Brain microvascular endothelial cell (primary cell): ENCODE measurements around the gene MARK3.
A peak's percentile ranks its signal among the peaks of the same experiment; 100 is the strongest.

Experiments used
- DNase-seq: peaks from one replicate; pipeline ENCODE4 v3.0.0-alpha.2; 2020
- H3K27ac ChIP-seq: fragments of 250-450 bp; sonication (Bioruptor Pico); 2 replicates; pipeline ENCODE4 v1.5.1; 2020; ENCODE audit warnings: mild to moderate bottlenecking, moderate library complexity
- H3K27me3 ChIP-seq: fragments of 250-450 bp; sonication (Bioruptor Pico); replicated peaks from 2 replicates; pipeline ENCODE4 v1.5.1; 2020; ENCODE audit warnings: mild to moderate bottlenecking
- H3K36me3 ChIP-seq: fragments of 250-450 bp; sonication (Bioruptor Pico); replicated peaks from 2 replicates; pipeline ENCODE4 v1.5.1; 2020; ENCODE audit warnings: mild to moderate bottlenecking
- H3K4me3 ChIP-seq: 2 replicates; pipeline ENCODE4 v1.5.1; 2011; ENCODE audit warnings: low read depth, mild to moderate bottlenecking, control low read depth, low read length, moderate library complexity
- CTCF ChIP-seq: IDR thresholded peaks from 2 replicates; pipeline ENCODE4 v1.5.1; 2011; ENCODE audit warnings: low read depth, mild to moderate bottlenecking, moderate library complexity, low read length, control low read depth, inconsistent platforms; ENCODE audit errors: missing control alignments
- in situ Hi-C: cut with HindIII; loops from 2 replicates; pipeline ENCODE4 v1.10.0; 2017; ENCODE audit warnings: low sequenced_read_pairs, low pct_ligation_motif_present

Gene MARK3

GRCh38 chr14:103449634-103450161 lies 64.5 kb downstream of the MARK3 start:
- in situ Hi-C loops, result no loop called here
- no peak for TF ChIP-seq CTCF
- Histone ChIP-seq H3K36me3 (peaks cover 8% of the 10 kb centered on the region), H3K27me3 (no peaks in the 10 kb centered on the region), H3K4me3 (no peak overlapping the region), H3K27ac (no peak overlapping the region)
- no peak for DNase-seq

GRCh38 chr14:103450416-103450815 lies 65.2 kb downstream of the MARK3 start:
- DNase-seq, result no peak
- Histone ChIP-seq H3K36me3 (peaks cover 12% of the 10 kb centered on the region), H3K27ac (no peak overlapping the region), H3K27me3 (no peaks in the 10 kb centered on the region), H3K4me3 (no peak overlapping the region)
- TF ChIP-seq CTCF, result no peak
- in situ Hi-C loops, result no loop called here

DNA sequence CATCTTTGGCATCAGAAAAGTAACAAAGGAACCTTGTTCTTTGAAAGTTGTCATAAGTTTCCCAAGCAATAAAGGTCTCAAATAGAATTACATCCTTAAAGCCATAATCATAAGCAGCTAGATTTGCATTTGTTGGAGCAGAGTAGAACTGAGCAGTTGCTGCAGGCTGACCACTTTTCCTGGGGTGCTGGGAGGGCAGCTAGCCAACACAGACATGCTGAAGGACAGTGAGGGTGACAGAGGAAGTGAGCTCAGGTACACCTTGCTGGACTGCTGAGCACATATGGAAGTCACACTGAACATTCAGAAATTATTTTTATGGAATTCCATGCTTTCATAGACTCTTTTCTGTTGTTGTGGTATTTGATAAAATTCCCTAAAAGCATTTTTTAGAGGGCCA lies 66.2 kb downstream of the MARK3 start:
- H3K27me3 ChIP-seq, result no peaks in the 10 kb centered on the region
- H3K4me3 ChIP-seq, result no peak overlapping the region
- in situ Hi-C loops, result no loop called here
- no peak for TF ChIP-seq CTCF
- peaks cover 16% of the 10 kb centered on the region for H3K36me3 ChIP-seq
- H3K27ac ChIP-seq, result no peak overlapping the region
- DNase-seq, result no peak

GRCh38 chr14:103453791-103454190 lies 68.6 kb downstream of the MARK3 start:
- H3K4me3 ChIP-seq, result no peak overlapping the region
- peaks cover 21% of the 10 kb centered on the region for H3K36me3 ChIP-seq
- H3K27me3 ChIP-seq, result no peaks in the 10 kb centered on the region
- in situ Hi-C loops, result no loop called here
- no peak for DNase-seq
- H3K27ac ChIP-seq, result no peak overlapping the region
- no peak for TF ChIP-seq CTCF

DNA sequence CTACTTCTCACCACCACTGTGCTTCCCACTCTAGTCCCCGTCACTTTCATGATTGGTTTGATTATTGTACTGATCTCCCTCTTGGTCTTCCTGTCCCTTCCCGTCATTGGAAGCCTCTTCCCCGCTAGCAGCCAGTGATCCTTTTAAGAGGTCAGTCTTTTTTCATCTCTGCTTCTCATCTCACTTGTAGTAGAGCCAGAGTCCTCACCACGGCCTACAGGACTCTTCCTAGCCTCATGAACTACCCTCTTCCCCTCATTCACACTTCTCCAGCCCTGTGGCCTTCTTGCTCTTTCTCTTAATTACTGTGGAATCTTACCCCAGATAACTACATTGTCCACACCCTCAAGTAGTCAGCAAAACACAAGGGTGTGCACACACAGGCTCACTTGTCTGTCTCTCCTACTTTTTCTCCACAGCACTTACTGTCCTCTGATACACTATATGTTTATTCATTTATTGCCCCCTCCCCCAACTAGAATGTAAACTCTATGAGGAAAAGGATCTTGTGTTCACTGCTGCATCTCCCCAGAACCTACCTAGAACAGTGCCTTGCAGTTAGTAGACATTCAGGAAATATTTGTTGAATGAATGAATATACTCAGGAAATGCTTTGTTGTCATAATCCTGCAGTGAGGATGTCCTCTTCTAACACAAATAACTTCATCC lies 71.1 kb downstream of the MARK3 start:
- H3K27ac ChIP-seq, result peak overlapping the region; percentile 34
- in situ Hi-C loops, result no loop called here

More for the DNA sequence above, 71.1 kb downstream of the MARK3 start:
- no peak for TF ChIP-seq CTCF
- Histone ChIP-seq H3K4me3 (no peak overlapping the region), H3K36me3 (peaks cover 21% of the 10 kb centered on the region), H3K27me3 (no peaks in the 10 kb centered on the region)
- peak; percentile 42 for DNase-seq
